ENCODE data around the gene RASGRF1. TPM values are rescaled to one million over a fixed set of nuclear protein-coding genes. Genes with fewer than 3 reads are reported as not detected.
A peak's percentile ranks its signal among the peaks of the same experiment; 100 is the strongest.

The RASGRF1 gene
- total and polyA plus RNA-seq, 12 donors, result under 0.01 to 0.86 (median 0.37) TPM; not detected in 9

DNA sequence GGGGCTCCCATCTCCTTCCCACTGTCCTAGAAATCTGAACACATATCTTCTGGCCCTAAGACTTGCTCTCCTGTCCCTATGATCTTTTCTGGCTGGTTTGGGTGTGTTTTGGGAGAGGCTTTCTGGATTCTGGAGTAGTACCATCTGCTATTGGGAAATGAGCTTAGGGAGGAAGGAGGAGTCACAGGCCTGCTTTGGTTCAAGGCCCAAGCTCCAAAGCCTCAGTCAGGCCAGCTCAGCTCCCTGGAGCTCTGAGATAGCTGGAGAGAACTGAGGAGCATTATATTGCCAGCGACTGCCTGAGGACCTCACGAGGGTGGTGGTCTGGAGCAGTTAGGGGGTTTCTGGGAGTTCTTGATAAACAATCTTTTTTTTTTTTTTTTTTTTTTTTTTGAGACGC is 18.7 kb downstream of the RASGRF1 start:
- DNase-seq (peak in 1 of 2 donors; percentile 24), ATAC-seq (peak; percentile 26 to 94 (median 72))
- Histone ChIP-seq H3K9me3 (no peaks in the 10 kb centered on the region), H3K4me3 (no peak overlapping the region), H3K36me3 (no peaks in the 10 kb centered on the region), H3K27ac (no peak overlapping the region), H3K27me3 (peaks cover 0 to 9% (median 0%) of the 10 kb centered on the region in 7 donors), H3K4me1 (no peaks in the 10 kb centered on the region)
- WGBS, 2 donors, result 68 to 75% methylated on average over 2 to 3 of the region's 3 CpGs
- TF ChIP-seq, protein P1, sequence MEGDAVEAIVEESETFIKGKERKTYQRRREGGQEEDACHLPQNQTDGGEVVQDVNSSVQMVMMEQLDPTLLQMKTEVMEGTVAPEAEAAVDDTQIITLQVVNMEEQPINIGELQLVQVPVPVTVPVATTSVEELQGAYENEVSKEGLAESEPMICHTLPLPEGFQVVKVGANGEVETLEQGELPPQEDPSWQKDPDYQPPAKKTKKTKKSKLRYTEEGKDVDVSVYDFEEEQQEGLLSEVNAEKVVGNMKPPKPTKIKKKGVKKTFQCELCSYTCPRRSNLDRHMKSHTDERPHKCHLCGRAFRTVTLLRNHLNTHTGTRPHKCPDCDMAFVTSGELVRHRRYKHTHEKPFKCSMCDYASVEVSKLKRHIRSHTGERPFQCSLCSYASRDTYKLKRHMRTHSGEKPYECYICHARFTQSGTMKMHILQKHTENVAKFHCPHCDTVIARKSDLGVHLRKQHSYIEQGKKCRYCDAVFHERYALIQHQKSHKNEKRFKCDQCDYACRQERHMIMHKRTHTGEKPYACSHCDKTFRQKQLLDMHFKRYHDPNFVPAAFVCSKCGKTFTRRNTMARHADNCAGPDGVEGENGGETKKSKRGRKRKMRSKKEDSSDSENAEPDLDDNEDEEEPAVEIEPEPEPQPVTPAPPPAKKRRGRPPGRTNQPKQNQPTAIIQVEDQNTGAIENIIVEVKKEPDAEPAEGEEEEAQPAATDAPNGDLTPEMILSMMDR (IDR thresholded peaks at IDR 0.05), result no peak
- intact Hi-C loops (cut with DNase I), result loop anchor here in 1 of 10 donors (1.0 kb wide), 1 partner anchor 8 kb away; no protein-coding TSS in a partner anchor

DNA sequence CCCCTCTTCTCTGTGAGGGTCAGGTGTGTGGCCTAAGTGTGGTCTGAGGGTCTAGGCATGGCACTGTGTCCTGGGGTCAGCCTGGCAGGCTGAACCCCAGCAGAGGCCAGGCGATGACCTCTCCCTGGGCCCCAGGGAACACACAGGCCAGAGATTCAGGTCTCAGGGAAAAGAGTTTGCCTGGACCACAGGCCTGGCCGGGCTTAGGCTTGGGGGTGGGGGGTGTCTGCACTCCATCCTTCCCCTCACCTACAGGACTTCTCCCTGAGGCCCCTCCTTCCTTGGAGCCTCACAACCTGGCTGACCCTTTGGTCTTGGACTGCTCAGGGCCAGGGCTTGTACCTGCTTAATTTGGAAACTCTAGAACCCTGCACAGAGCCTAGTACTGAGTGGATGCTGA is 21.8 kb downstream of the RASGRF1 start:
- Histone ChIP-seq H3K27ac (no peak overlapping the region), H3K27me3 (peaks cover 0 to 3% (median 0%) of the 10 kb centered on the region in 7 donors), H3K9me3 (no peaks in the 10 kb centered on the region), H3K4me1 (no peaks in the 10 kb centered on the region), H3K36me3 (no peaks in the 10 kb centered on the region), H3K4me3 (no peak overlapping the region)
- TF ChIP-seq, protein P1 (IDR thresholded peaks at IDR 0.05), result no peak
- no peak for DNase-seq
- no peak for ATAC-seq
- 94 to 100% methylated on average over 2 of the region's 2 CpGs for WGBS, 2 donors
- intact Hi-C loops (cut with DNase I), result no loop called here

DNA sequence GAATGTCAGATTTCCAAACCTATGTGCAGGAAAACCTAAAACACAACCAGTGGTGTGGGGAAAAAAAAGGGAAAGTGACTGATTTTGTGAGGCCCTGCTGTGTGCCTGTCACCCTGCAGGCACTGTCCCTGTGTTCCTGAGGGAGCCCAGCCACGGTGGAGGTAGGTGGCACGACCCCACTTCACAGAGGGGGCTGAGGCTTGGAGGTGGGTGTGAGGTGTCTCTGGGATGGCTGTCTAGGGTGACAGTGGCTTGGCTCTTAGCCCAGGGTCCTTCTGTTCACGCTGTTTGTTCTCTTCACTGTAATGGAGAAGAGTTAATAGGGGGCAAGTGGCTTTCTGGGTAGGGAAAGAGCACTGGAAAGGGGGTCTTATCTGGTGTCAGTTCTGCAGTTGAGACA is 22.6 kb downstream of the RASGRF1 start:
- H3K27ac ChIP-seq, result no peak overlapping the region
- ATAC-seq (no peak), DNase-seq (no peak)
- peaks cover 0 to under 1% (median 0%) of the 10 kb centered on the region in 7 donors for H3K27me3 ChIP-seq
- no peaks in the 10 kb centered on the region for H3K9me3 ChIP-seq
- intact Hi-C loops (cut with DNase I), result no loop called here
- no peak overlapping the region for H3K4me3 ChIP-seq
- no peaks in the 10 kb centered on the region for H3K4me1 ChIP-seq
- TF ChIP-seq, protein P1 (IDR thresholded peaks at IDR 0.05), result no peak
- H3K36me3 ChIP-seq, result no peaks in the 10 kb centered on the region
- WGBS, 2 donors, result 45 to 54% methylated on average over 3 of the region's 3 CpGs

DNA sequence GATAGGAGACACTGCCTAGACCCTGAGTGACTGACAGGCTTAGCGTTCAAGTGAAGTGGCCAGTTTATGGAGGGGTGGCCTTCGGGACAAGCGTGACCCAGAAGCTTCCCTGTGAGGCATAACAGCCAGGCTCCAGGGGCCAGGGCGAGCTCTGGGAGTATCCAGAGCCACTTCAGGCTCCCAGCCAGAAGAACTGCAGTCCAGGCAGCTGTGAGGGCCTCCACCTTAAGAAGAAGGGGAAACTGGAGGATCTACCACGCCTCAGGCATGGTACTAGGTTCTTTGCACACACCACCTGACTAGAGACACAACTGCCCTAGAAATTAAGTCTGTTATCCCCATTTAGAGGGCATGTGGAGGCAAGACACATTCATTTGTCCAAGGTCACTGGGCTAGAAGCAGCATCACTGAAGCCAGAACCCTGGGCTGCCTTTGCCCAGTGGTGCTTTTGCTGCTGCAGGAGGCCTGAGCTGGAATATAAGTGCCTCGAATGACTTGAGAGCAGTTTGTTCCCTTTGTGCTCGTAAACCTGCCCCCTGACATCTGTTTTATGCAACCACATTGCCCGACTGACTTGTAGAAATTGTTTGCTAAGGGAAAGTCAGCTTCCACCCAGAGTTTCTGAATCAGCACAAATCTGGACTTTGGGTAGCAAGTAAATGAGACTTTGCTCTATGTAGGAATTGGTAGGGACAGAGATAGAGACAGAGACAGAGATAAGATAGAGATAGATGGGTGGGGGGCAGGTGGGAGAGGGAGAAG is 23.3 kb downstream of the RASGRF1 start:
- intact Hi-C loops (cut with DNase I), result no loop called here
- ATAC-seq (no peak), DNase-seq (no peak)
- no peaks in the 10 kb centered on the region for H3K36me3 ChIP-seq
- no peak overlapping the region for H3K4me3 ChIP-seq
- H3K4me1 ChIP-seq, result no peaks in the 10 kb centered on the region
- no peaks in the 10 kb centered on the region for H3K27me3 ChIP-seq
- 72 to 76% methylated on average over 8 of the region's 8 CpGs for WGBS, 2 donors
- TF ChIP-seq, protein P1 (IDR thresholded peaks at IDR 0.05), result no peak
- H3K27ac ChIP-seq, result no peak overlapping the region
- no peaks in the 10 kb centered on the region for H3K9me3 ChIP-seq

Data from heart right ventricle (tissue), 16 donors.